Panc1 (cell line): Measurements from ENCODE around the gene GALNTL6.

Experiments used
- CTCF ChIP-seq: fragments of 450-650 bp; IDR thresholded peaks from 2 replicates; pipeline ENCODE4 v1.5.1; 2017; ENCODE audit warnings: mild to moderate bottlenecking
- POLR2AphosphoS5 ChIP-seq: IDR thresholded peaks from 2 replicates; pipeline ENCODE4 v1.6.1; 2012; ENCODE audit warnings: mild to moderate bottlenecking, low read depth, low read length, moderate library complexity

GRCh38 chr4:171834640-171835039 is 21.4 kb downstream of the GALNTL6 start:
- TF ChIP-seq POLR2AphosphoS5 (no peak), CTCF (no peak)
